Sigmoid colon (tissue), 7 donors: Measurements from ENCODE around the gene TTC33. TPM values are rescaled to one million over a fixed set of nuclear protein-coding genes. Genes with fewer than 3 reads are reported as not detected.
A peak's percentile ranks its signal among the peaks of the same experiment; 100 is the strongest.

Experiments
- DNase-seq: peaks from one replicate; pipeline ENCODE4 v3.0.0-alpha.2; 2019
- H3K27ac ChIP-seq, 4 donors: fragments of 200-600 bp; sonication (generic); one replicate each; pipeline ENCODE4 v1.5.1; 2016 to 2019; ENCODE audit warnings: mild to moderate bottlenecking in 1 of 4
- H3K27me3 ChIP-seq, 3 donors: fragments of 200-600 bp; sonication (generic); one replicate each; pipeline ENCODE4 v1.5.1; 2019; ENCODE audit warnings: mild to moderate bottlenecking in 1 of 3
- H3K36me3 ChIP-seq, 4 donors: fragments of 200-600 bp; sonication (generic); one replicate each; pipeline ENCODE4 v1.5.1; 2016 to 2019
- H3K4me1 ChIP-seq, 4 donors: fragments of 200-600 bp; sonication (generic); one replicate each; pipeline ENCODE4 v1.5.1; 2017 to 2019
- H3K4me3 ChIP-seq, 4 donors: fragments of 200-600 bp; sonication (generic); one replicate each; pipeline ENCODE4 v1.5.1; 2017 to 2019; ENCODE audit warnings: mild to moderate bottlenecking in 2 of 4, moderate library complexity in 1 of 4
- H3K9me3 ChIP-seq, 4 donors: fragments of 200-600 bp in 3 of 4; sonication (generic) in 3 of 4; one replicate each; pipeline versions ENCODE4 v1.5.1 to v1.6.1; 2013 to 2019
- EP300 ChIP-seq, 4 donors: sonication (generic); formaldehyde crosslinking; IDR thresholded peaks; one replicate each; pipeline ENCODE4 v1.6.1; 2017; ENCODE audit warnings: antibody characterized with exemption in 4 of 4
- POLR2A ChIP-seq, 2 donors: fragments of 450-650 bp; IDR thresholded peaks; one replicate each; pipeline ENCODE4 v1.6.1; 2016; ENCODE audit warnings: antibody characterized with exemption in 2 of 2, mild to moderate bottlenecking in 2 of 2, moderate library complexity in 2 of 2
- POLR2AphosphoS5 ChIP-seq, 4 donors: sonication (generic); formaldehyde crosslinking; IDR thresholded peaks; one replicate each; pipeline ENCODE4 v1.6.1; 2017; ENCODE audit warnings: antibody characterized with exemption in 4 of 4
- WGBS, 2 donors: extraction: QIAGEN DNeasy Blood & Tissue Kit; methylation state at CpG; one replicate each; pipeline ENCODE4 v1.1.7; 2013; 5-methylcytosine and 5-hydroxymethylcytosine counted together
- intact Hi-C: fragments of 100-400 bp; cut with DNase I; formaldehyde crosslinking; loops from one replicate; pipeline ENCODE4 v1.15.1; 2023
- polyA plus RNA-seq, 3 donors: library from polyadenylated mRNA; stranded (reverse); fragments of 200-250 nt; gene quantifications; one replicate each; pipeline ENCODE4 v1.2.3, GENCODE V29; 2013
- total RNA-seq, 4 donors: library from RNA; depleted of rRNA; stranded (reverse); fragments of >200 nt; gene quantifications; one replicate each; pipeline ENCODE4 v1.1.0, GENCODE V29; 2016
- TF ChIP-seq, protein P1 (sequence below), 4 experiments: fragments of 450-650 bp in 3 of 4; fragments of 200-600 bp in 1 of 4; IDR thresholded peaks; one replicate each; pipeline ENCODE4 v1.5.1; 2016 to 2019; ENCODE audit warnings: antibody characterized with exemption in 4 of 4, mild to moderate bottlenecking in 3 of 4, moderate library complexity in 2 of 4
- donor health status: healthy with polysubstance abuse.
- donor health status: Bipolar disorder and iron deficiency.
- donor health status: healthy.

The TTC33 gene
- total and polyA plus RNA-seq, 7 donors, result 6.6 to 33.2 (median 18.0) TPM

DNA sequence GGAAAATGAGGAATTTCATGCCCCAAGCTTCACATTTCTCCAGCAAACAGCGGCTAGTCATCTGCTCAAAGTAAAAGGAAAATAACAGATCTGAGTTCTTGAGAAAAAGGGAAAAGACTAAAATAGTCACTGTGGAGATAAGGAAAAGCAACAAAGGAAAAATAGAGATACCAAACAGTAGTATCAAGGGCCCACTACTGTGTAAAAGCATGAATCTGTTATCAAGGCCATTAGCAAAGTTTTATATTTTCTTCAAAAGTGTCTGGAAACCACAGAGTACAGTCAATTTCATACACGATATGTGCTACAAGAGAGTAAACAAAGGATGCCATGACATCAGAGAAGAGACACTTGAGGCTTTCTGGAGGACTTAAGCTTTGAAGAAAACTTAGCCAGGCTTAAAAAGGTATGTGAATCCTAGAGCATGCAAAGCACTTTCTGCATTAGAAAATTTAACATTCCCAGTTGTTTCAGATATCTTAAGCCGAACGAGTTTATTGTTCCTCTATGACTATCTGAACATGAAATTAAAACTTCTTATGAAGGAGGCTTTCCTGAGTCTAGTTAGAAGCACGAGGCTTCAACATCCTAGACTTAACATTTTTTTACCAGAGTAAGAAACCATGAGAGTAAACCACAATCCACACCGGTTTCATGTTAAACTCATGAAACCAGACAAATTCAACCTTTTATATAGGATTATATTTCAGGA is 1.2 kb downstream of the TTC33 start:
- no peaks in the 10 kb centered on the region for H3K9me3 ChIP-seq
- 17% methylated on average over 6 of the region's 6 CpGs for WGBS, 2 donors
- intact Hi-C loops, result loop anchor here (1.0 to 2.0 kb wide), 3 partner anchors 44 to 124 kb away; partner anchors contain the start of genes PRKAA1 and RPL37
- no peak for DNase-seq
- H3K4me1 ChIP-seq, result peaks cover 0 to 20% (median 14%) of the 10 kb centered on the region in 4 donors
- H3K27me3 ChIP-seq, result no peaks in the 10 kb centered on the region
- peak overlapping the region; percentile 75 to 86 (median 82) for H3K4me3 ChIP-seq
- H3K27ac ChIP-seq, result peak overlapping the region; percentile 88 to 97 (median 92)
- TF ChIP-seq, protein P1, sequence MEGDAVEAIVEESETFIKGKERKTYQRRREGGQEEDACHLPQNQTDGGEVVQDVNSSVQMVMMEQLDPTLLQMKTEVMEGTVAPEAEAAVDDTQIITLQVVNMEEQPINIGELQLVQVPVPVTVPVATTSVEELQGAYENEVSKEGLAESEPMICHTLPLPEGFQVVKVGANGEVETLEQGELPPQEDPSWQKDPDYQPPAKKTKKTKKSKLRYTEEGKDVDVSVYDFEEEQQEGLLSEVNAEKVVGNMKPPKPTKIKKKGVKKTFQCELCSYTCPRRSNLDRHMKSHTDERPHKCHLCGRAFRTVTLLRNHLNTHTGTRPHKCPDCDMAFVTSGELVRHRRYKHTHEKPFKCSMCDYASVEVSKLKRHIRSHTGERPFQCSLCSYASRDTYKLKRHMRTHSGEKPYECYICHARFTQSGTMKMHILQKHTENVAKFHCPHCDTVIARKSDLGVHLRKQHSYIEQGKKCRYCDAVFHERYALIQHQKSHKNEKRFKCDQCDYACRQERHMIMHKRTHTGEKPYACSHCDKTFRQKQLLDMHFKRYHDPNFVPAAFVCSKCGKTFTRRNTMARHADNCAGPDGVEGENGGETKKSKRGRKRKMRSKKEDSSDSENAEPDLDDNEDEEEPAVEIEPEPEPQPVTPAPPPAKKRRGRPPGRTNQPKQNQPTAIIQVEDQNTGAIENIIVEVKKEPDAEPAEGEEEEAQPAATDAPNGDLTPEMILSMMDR (IDR thresholded peaks at IDR 0.05), result no peak
- no peak for TF ChIP-seq EP300 (IDR thresholded peaks at IDR 0.05)
- no peak for TF ChIP-seq POLR2A (IDR thresholded peaks at IDR 0.05)
- TF ChIP-seq POLR2AphosphoS5 (IDR thresholded peaks at IDR 0.05), result no peak
- peaks cover 0 to 3% (median 0%) of the 10 kb centered on the region in 4 donors for H3K36me3 ChIP-seq

DNA sequence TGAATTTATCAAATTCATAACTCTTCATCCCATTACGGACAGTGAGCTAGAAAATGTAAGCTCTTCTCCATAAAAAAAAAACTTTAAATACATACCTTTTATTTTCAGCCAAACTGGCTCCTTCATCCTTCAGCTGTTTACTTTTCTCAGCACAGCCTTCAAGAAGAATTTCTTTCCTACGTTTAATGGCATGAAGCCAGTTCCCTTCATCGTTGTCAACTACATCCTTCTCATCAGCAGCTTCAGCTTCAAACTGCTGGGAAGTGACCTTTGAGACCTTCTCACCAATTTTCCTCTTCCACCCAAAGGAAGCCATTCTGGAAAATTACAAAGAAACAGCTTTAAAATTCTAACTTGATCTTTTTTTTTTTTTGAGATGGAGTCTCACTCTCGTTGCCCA is 9.1 kb downstream of the TTC33 start:
- no peak overlapping the region for H3K27ac ChIP-seq
- H3K27me3 ChIP-seq, result no peaks in the 10 kb centered on the region
- intact Hi-C loops, result no loop called here
- peaks cover 0 to 7% (median 2%) of the 10 kb centered on the region in 4 donors for H3K36me3 ChIP-seq
- DNase-seq, result no peak
- no peak overlapping the region for H3K4me3 ChIP-seq
- peaks cover 0 to 19% (median 10%) of the 10 kb centered on the region in 4 donors for H3K4me1 ChIP-seq
- no peaks in the 10 kb centered on the region for H3K9me3 ChIP-seq
- WGBS, 2 donors, result 43 to 58% methylated on average over 4 of the region's 4 CpGs
- TF ChIP-seq EP300 (IDR thresholded peaks at IDR 0.05), result no peak

DNA sequence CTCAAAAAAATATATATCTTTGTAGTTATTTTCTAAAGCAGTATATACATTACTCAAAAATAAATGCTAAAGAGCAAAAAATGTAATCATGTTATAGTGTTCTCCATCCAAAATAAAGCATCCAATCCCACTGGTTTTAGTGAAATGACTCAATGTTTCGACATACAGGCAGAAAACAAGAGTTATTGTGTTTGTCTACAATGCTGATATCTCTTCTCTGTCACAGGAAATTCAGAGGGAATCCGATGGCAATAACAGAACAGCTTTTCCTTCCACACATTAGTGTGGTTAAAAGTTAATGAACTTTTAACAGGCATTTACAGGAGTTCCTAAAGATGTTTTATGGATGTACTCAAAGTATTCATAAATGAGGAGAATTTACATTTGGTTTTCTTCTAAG is 12.0 kb downstream of the TTC33 start:
- TF ChIP-seq POLR2A (IDR thresholded peaks at IDR 0.05), result no peak
- no peak for TF ChIP-seq POLR2AphosphoS5 (IDR thresholded peaks at IDR 0.05)
- H3K9me3 ChIP-seq, result no peaks in the 10 kb centered on the region

DNA sequence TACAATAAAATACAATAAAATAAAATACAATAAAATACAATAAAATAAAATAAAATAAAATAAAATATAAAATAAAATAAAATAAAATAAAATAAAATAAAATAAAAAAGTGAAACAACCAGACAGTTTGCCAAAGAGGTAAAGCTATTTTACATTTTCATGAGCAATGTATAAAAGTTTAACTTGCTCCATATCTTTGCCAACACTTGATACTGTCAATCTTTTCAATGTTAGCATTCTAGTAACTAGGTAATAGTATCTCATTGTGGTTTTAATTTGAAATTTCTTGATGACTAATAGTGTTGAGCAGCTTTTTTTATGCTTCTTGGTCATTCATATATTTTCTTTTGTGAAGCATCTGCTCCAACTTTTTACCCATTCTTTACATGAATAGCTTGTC is 17.3 kb downstream of the TTC33 start:
- intact Hi-C loops, result loop anchor here (5.0 kb wide), 3 partner anchors 51 to 1161 kb away; no protein-coding TSS in a partner anchor
- Histone ChIP-seq H3K27me3 (no peaks in the 10 kb centered on the region), H3K27ac (no peak overlapping the region), H3K4me1 (peaks cover 0 to 33% (median 20%) of the 10 kb centered on the region in 4 donors), H3K4me3 (no peak overlapping the region), H3K36me3 (peaks cover 0 to 28% (median 5%) of the 10 kb centered on the region in 4 donors), H3K9me3 (no peaks in the 10 kb centered on the region)
- TF ChIP-seq POLR2AphosphoS5 (IDR thresholded peaks at IDR 0.05) (no peak), POLR2A (IDR thresholded peaks at IDR 0.05) (no peak), EP300 (IDR thresholded peaks at IDR 0.05) (no peak)
- TF ChIP-seq, protein P1 (IDR thresholded peaks at IDR 0.05), result no peak
- no peak for DNase-seq

More for the DNA sequence above, 12.0 kb downstream of the TTC33 start:
- intact Hi-C loops, result no loop called here
- WGBS, 2 donors, result 80 to 87% methylated on average over 2 of the region's 2 CpGs
- H3K27ac ChIP-seq, result no peak overlapping the region
- H3K36me3 ChIP-seq, result peaks cover 0 to 30% (median 8%) of the 10 kb centered on the region in 4 donors
- no peaks in the 10 kb centered on the region for H3K27me3 ChIP-seq
- peaks cover 0 to 19% (median 10%) of the 10 kb centered on the region in 4 donors for H3K4me1 ChIP-seq
- no peak overlapping the region for H3K4me3 ChIP-seq
- no peak for DNase-seq

DNA sequence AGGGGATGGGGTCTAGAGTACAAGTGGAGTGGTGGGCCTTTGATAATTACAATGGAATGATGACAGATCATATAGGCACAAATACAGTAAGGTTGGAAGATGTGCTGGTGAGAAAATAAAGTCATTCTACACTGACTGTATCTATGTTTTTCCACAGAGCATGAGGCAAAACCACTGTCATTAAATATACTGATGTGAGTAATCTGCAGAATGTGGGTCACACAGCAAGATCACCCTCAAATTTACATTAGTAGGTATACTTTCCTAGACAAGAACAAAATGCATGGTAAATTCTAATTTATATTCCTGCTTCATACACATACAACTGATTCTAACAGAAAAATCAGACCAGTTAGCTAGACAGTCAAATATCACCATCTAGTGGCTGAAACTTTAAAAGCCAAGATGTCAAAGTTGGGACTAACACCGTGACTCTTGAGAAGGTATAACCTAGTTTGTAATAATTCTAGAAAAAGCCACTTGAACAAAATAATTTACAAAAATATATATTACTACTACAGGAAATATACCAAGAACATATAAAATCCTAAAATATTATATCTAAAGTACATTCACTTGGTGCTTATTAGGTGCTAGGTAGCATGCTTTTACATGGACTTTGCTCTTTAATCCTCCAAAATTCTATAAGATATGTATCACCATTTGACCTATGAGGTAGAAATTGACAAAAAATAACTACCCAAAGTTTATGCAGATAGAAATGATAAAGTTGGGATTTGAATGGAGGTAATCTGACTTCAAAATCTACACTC is 19.5 kb downstream of the TTC33 start:
- Histone ChIP-seq H3K27ac (no peak overlapping the region), H3K4me3 (no peak overlapping the region), H3K27me3 (no peaks in the 10 kb centered on the region), H3K36me3 (peaks cover 0 to 22% (median 4%) of the 10 kb centered on the region in 4 donors), H3K9me3 (no peaks in the 10 kb centered on the region), H3K4me1 (peaks cover 0 to 30% (median 26%) of the 10 kb centered on the region in 4 donors)
- intact Hi-C loops, result loop anchor here (5.0 kb wide), 3 partner anchors 49 to 1159 kb away; no protein-coding TSS in a partner anchor
- no peak for TF ChIP-seq EP300 (IDR thresholded peaks at IDR 0.05)
- TF ChIP-seq, protein P1 (IDR thresholded peaks at IDR 0.05), result peak; percentile 44 to 71 (median 56)
- WGBS, 2 donors, result 4 to 17% methylated on average over 1 of the region's 1 CpG
- DNase-seq, result no peak
